Mammary microvascular endothelial cell (primary cell): ENCODE data around the gene MC4R. TPM values are rescaled to one million over a fixed set of nuclear protein-coding genes. Genes with fewer than 3 reads are reported as not detected.

Experiments used
- total RNA-seq: library from RNA; depleted of rRNA; stranded (reverse); fragments of >200 nt; gene quantifications from 2 replicates; pipeline ENCODE4 v1.2.3, GENCODE V29; 2015

MC4R gene
- not detected in 2 replicates for total RNA-seq

GRCh38 chr18:60372596-60372995, at the start of gene MC4R:
MC4R (minus strand) TSS chr18:60372775; CDS start chr18:60372349, 426 bp downstream.

